ENCODE results near the gene RPL13A. TPM values are rescaled to one million over a fixed set of nuclear protein-coding genes. Genes with fewer than 3 reads are reported as not detected.

RPL13A gene
- total RNA-seq, 1 donor from 2014 or later, result 1,820 TPM

DNA sequence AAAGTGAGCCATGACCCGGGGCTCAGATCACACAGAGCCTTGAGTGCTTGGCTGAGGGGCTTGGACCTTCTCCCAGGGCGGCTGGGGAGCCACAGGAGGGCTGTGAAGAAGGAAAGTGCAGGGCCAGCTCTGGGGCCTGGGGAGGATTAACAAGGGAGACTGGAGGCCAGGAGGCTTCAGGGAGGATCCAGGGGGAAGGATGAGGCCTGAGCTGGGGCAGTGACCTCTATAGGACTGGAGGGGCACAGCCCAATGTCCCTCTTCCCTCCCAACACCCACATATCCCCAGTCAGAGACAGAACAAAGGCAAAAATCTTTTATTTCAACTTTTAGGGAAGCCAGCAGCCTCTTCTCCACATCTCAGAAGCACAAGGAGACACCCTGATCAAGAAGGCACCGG is 41.4 kb upstream of the RPL13A start:
- Histone ChIP-seq H3K4me3 (no peak overlapping the region), H3K36me3 (peaks cover 29% of the 10 kb centered on the region), H3K9me3 (no peaks in the 10 kb centered on the region), H3K4me1 (peaks cover 17% of the 10 kb centered on the region), H3K27ac (no peak overlapping the region), H3K27me3 (ENCODE audit: low read depth) (peaks cover 11% of the 10 kb centered on the region)
- DNase-seq (no peak), ATAC-seq (no peak)
- intact Hi-C loops (cut with DNase I), result loop anchor here (10.0 kb wide), 1 partner anchor 51 kb away; no protein-coding TSS in a partner anchor
- TF ChIP-seq, protein P1, sequence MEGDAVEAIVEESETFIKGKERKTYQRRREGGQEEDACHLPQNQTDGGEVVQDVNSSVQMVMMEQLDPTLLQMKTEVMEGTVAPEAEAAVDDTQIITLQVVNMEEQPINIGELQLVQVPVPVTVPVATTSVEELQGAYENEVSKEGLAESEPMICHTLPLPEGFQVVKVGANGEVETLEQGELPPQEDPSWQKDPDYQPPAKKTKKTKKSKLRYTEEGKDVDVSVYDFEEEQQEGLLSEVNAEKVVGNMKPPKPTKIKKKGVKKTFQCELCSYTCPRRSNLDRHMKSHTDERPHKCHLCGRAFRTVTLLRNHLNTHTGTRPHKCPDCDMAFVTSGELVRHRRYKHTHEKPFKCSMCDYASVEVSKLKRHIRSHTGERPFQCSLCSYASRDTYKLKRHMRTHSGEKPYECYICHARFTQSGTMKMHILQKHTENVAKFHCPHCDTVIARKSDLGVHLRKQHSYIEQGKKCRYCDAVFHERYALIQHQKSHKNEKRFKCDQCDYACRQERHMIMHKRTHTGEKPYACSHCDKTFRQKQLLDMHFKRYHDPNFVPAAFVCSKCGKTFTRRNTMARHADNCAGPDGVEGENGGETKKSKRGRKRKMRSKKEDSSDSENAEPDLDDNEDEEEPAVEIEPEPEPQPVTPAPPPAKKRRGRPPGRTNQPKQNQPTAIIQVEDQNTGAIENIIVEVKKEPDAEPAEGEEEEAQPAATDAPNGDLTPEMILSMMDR (IDR thresholded peaks at IDR 0.05), result no peak

DNA sequence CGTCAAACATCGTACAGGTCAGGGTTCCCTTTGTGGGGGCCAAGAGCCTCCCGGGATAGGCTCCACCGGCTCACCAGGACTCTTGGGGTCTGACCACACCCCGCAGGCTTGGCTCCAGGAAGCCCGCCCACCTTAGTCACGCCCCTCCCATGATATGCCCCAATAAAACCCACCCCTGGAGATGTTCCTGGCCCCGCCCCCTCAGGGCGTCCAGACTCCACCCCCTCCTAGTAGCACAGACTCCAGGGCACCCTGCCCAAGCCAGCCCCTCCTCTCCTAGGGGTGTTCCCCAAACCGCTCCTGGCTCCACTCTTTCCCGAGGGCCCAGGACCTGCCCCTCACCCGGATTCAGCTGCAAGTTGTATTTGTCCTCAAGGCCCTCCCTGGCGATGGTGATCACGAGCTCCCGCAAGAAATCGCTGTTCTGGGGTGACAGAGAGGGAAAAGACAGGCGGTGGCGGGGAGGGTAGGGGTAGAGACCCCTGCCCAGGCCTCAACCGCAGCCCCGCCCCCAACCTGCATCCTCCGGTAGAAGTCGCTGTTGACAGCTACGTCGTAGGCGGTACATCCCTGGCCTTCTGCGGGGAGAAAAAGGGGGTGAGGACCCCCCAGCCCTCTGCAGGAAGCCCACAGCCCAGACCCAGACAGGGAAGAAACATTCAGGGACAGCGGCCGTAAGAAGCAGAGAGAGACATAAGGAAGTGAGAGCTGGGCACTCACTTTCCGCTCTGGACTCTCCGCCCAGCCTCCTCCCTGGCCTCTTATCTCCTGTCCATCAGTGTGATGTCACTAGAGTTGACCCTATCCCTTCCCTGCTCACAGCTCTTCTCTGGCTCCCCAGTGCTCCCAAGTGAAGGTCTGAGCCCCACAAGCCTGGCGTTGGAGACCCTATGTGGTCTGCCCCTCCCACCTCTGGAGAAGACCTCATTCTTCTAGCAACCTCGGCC is 39.6 kb upstream of the RPL13A start:
- TF ChIP-seq, protein P1 (IDR thresholded peaks at IDR 0.05), result no peak
- Histone ChIP-seq H3K4me3 (no peak overlapping the region), H3K27me3 (ENCODE audit: low read depth) (no peaks in the 10 kb centered on the region), H3K9me3 (no peaks in the 10 kb centered on the region), H3K4me1 (peaks cover 20% of the 10 kb centered on the region), H3K36me3 (peaks cover 29% of the 10 kb centered on the region), H3K27ac (no peak overlapping the region)
- intact Hi-C loops (cut with DNase I), result loop anchor here (10.0 kb wide), 1 partner anchor 53 kb away; no protein-coding TSS in a partner anchor
- no peak for DNase-seq
- ATAC-seq, result no peak

GRCh38 chr19:49448432-49448786 is 39.0 kb upstream of the RPL13A start:
- H3K27ac ChIP-seq, result no peak overlapping the region
- intact Hi-C loops (cut with DNase I), result loop anchor here (10.0 kb wide), 1 partner anchor 54 kb away; no protein-coding TSS in a partner anchor
- TF ChIP-seq, protein P1 (IDR thresholded peaks at IDR 0.05), result no peak

DNA sequence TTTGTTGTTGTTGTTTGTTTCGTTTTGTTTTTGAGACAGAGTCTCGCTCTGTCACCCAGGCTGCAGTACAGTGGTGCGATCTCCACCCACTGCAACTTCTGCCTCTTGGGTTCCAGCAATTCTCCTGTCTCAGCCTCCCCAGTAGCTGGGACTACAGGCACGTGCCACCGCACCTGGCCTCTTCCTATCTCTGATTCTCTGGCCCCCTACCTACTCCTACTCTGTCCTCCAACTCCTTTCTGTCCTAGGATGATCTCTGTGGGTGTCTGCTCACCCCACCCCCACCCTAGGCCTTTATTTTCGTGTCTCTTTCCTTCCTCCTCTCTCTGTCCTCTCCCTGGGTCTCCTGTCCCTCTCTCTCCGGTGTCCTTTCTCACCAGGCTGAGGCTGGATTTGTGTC is 37.0 kb upstream of the RPL13A start:
- ATAC-seq (no peak), DNase-seq (no peak)
- H3K9me3 ChIP-seq, result no peaks in the 10 kb centered on the region
- H3K4me1 ChIP-seq, result peaks cover 28% of the 10 kb centered on the region
- H3K36me3 ChIP-seq, result peaks cover 29% of the 10 kb centered on the region
- TF ChIP-seq, protein P1 (IDR thresholded peaks at IDR 0.05), result no peak
- H3K4me3 ChIP-seq, result peak overlapping the region; percentile 71
- no peak overlapping the region for H3K27ac ChIP-seq
- H3K27me3 ChIP-seq (ENCODE audit: low read depth), result no peaks in the 10 kb centered on the region
- intact Hi-C loops (cut with DNase I), result no loop called here

More at GRCh38 chr19:49448432-49448786, 39.0 kb upstream of the RPL13A start:
- H3K4me1 ChIP-seq, result peaks cover 21% of the 10 kb centered on the region
- ATAC-seq (no peak), DNase-seq (no peak)
- H3K27me3 ChIP-seq (ENCODE audit: low read depth), result no peaks in the 10 kb centered on the region
- no peaks in the 10 kb centered on the region for H3K9me3 ChIP-seq
- no peak overlapping the region for H3K4me3 ChIP-seq
- peaks cover 29% of the 10 kb centered on the region for H3K36me3 ChIP-seq

DNA sequence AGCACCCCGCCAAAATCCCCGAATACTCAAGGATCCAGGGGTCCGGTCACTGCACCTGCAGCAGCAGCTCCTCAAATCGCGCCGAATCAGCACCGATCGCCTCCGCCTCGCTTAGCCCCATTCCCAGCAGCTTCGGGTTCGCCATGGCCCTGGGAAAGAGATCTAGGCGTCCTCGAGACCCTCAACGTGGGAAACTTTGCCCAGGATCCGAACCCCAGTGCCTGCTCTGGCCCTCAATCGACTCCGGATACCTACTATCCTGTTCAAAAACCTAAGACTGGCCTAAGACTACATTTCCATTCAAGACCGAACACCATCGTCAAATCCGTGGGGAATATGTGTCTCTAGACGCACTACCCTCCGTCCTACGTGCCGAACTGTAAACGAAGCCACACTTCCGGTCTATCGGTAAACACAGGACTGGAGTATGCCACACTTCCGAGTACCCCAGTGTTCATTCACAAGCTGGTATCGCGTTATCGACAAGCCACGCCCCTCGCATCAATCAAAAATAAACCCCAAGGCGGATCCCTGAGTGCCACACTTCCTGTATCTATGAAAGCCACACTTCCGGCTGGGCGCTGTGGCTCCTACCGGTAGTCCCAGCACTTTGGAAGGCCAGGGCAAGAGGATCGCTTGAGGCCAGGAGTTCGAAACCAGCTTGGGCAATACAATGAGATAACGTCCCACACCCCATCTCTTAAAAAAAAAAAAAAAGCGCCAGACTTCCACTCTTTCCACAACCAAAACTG is 35.8 kb upstream of the RPL13A start, which contains the start of gene PIH1D1:
Gene PIH1D1, minus strand, starts transcription at position 385 of the 752 bp plus-strand sequence. Its CDS starts 240 bp downstream, at position 145.
- Histone ChIP-seq H3K4me3 (peak within 1 kb of the TSS; percentile 71), H3K4me1 (peaks cover 29% of the 10 kb centered on the region), H3K27me3 (ENCODE audit: low read depth) (no peaks in the 10 kb centered on the region), H3K36me3 (peaks cover 24% of the 10 kb centered on the region), H3K27ac (peak within 1 kb of the TSS; percentile 96), H3K9me3 (no peaks in the 10 kb centered on the region)
- intact Hi-C loops (cut with DNase I), result no loop called here
- DNase-seq, result peak; percentile 98
- TF ChIP-seq, protein P1 (IDR thresholded peaks at IDR 0.05), result no peak
- peak; percentile 89 to 90 for ATAC-seq

Data from lower lobe of right lung (tissue), 2 donors.